Left kidney (tissue), 1 donor: ENCODE measurements around the gene CGREF1. TPM values are rescaled to one million over a fixed set of nuclear protein-coding genes. Genes with fewer than 3 reads are reported as not detected.

ENCODE experiments used
- polyA plus RNA-seq: library from polyadenylated mRNA; unstranded; fragments of 120-200 nt; gene quantifications from one replicate; pipeline ENCODE4 v1.2.1, GENCODE V29; 2013; ENCODE audit not compliant: insufficient read length

CGREF1 gene
- polyA plus RNA-seq, 1 donor = 5.4 TPM

Other genes starting within 250 kb of the CGREF1 start
- 12.2 TPM for gene MAPRE3, start 148.5 kb downstream of the CGREF1 start, polyA plus RNA-seq
- gene TMEM214, start 86.2 kb downstream of the CGREF1 start, polyA plus RNA-seq = 68.9 TPM
- gene AGBL5, start 67.5 kb downstream of the CGREF1 start, polyA plus RNA-seq = 66.9 TPM
- 205 TPM for gene OST4, start 47.5 kb downstream of the CGREF1 start, polyA plus RNA-seq
- gene EMILIN1, start 40.5 kb downstream of the CGREF1 start, polyA plus RNA-seq = 57.7 TPM
- 47.9 TPM for gene KHK, start 32.4 kb downstream of the CGREF1 start, polyA plus RNA-seq
- 1.4 TPM for gene ABHD1, start 4.7 kb upstream of the CGREF1 start, polyA plus RNA-seq
- 49.3 TPM for gene PREB, start 15.5 kb upstream of the CGREF1 start, polyA plus RNA-seq
- gene PRR30, start 20.3 kb upstream of the CGREF1 start, polyA plus RNA-seq = not detected
- gene TCF23, start 29.9 kb upstream of the CGREF1 start, polyA plus RNA-seq = 0.50 TPM
- 147 TPM for gene ATRAID, start 92.9 kb upstream of the CGREF1 start, polyA plus RNA-seq
- 48.6 TPM for gene SLC5A6, start 93.1 kb upstream of the CGREF1 start, polyA plus RNA-seq
- gene CAD, start 98.2 kb upstream of the CGREF1 start, polyA plus RNA-seq = 54.3 TPM
- gene SLC30A3, start 143.9 kb upstream of the CGREF1 start, polyA plus RNA-seq = 6.2 TPM
- 2.0 TPM for gene DNAJC5G, start 156.3 kb upstream of the CGREF1 start, polyA plus RNA-seq
- 6.7 TPM for gene TRIM54, start 163.3 kb upstream of the CGREF1 start, polyA plus RNA-seq
- gene UCN, start 189.3 kb upstream of the CGREF1 start, polyA plus RNA-seq = 0.65 TPM
- 97.4 TPM for gene MPV17, start 204.0 kb upstream of the CGREF1 start, polyA plus RNA-seq
- gene GTF3C2, start 237.6 kb upstream of the CGREF1 start, polyA plus RNA-seq = 86.7 TPM